ENCODE measurements around the gene BARHL1. TPM values are rescaled to one million over a fixed set of nuclear protein-coding genes. Genes with fewer than 3 reads are reported as not detected.
A peak's percentile ranks its signal among the peaks of the same experiment; 100 is the strongest.

BARHL1 gene
- total and polyA plus RNA-seq, 8 donors = not detected

DNA sequence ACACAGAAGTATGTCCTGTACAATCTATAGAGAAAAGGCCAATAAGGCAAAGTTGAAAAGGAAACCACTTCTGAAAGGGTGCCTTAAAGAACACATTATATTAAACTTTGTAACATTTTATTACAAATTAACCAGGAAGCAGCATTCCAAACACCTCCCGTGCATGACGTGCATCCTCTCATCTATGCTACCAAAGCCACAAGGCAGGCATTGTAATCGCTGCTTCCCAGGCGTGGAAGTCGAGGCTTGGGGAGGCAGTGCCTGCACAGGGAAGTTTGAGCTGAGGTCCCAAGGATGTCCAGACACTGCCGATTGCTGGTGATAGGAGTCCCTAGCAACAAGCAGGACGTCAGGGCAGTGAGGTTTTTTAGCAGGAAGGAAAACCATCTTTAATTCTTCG is 44.3 kb upstream of the BARHL1 start:
- intact Hi-C loops (cut with DNase I; ENCODE audit: low total_unique reads) = no loop called here
- H3K9me3 ChIP-seq = peaks cover 6 to 23% (median 18%) of the 10 kb centered on the region in 4 donors
- WGBS, 5 donors = 31 to 45% (median 35%) methylated on average over 8 of the region's 8 CpGs
- DNase-seq = peak in 1 of 2 donors; percentile 74
- no peaks in the 10 kb centered on the region for H3K4me1 ChIP-seq
- peaks cover 0 to 31% (median 0%) of the 10 kb centered on the region in 3 donors for H3K27me3 ChIP-seq
- no peak for TF ChIP-seq POLR2AphosphoS5 (IDR thresholded peaks at IDR 0.05)
- no peak for TF ChIP-seq EP300 (IDR thresholded peaks at IDR 0.05)
- no peak overlapping the region for H3K27ac ChIP-seq
- H3K4me3 ChIP-seq = no peak overlapping the region
- H3K36me3 ChIP-seq = no peaks in the 10 kb centered on the region

DNA sequence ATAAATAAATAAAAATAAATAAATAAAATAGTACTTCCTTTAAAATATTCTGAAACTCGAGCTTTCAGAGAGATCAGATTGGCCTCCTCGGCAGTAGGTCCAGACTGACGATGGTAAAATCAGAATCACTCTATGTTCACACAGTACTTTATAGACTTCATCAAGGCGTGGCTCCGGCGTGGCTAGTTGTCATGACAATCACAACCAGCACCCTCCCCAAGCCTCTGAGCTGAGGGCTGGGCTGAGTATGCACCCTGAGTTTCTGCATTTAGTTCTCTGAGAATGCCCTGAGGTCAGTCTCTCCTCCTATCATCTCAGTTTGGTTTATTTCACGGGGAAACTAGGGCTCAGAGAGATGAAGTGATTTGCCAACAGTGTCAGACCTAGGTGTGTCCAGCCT is 43.3 kb upstream of the BARHL1 start:
- no peaks in the 10 kb centered on the region for H3K4me1 ChIP-seq
- H3K9me3 ChIP-seq = peaks cover 6 to 21% (median 13%) of the 10 kb centered on the region in 4 donors
- intact Hi-C loops (cut with DNase I; ENCODE audit: low total_unique reads) = no loop called here
- H3K27me3 ChIP-seq = peaks cover 0 to 36% (median 0%) of the 10 kb centered on the region in 3 donors
- no peaks in the 10 kb centered on the region for H3K36me3 ChIP-seq
- WGBS, 5 donors = 59 to 78% (median 68%) methylated on average over 7 of the region's 7 CpGs
- H3K27ac ChIP-seq = no peak overlapping the region
- H3K4me3 ChIP-seq = no peak overlapping the region
- peak in 1 of 2 donors; percentile 32 for DNase-seq
- TF ChIP-seq CTCF (IDR thresholded peaks at IDR 0.05) (no peak), EP300 (IDR thresholded peaks at IDR 0.05) (no peak), POLR2A (IDR thresholded peaks at IDR 0.05) (no peak), POLR2AphosphoS5 (IDR thresholded peaks at IDR 0.05) (no peak)

GRCh38 chr9:132541051-132541450 is 41.4 kb upstream of the BARHL1 start:
- WGBS, 5 donors = 80 to 95% (median 89%) methylated on average over 8 of the region's 8 CpGs

DNA sequence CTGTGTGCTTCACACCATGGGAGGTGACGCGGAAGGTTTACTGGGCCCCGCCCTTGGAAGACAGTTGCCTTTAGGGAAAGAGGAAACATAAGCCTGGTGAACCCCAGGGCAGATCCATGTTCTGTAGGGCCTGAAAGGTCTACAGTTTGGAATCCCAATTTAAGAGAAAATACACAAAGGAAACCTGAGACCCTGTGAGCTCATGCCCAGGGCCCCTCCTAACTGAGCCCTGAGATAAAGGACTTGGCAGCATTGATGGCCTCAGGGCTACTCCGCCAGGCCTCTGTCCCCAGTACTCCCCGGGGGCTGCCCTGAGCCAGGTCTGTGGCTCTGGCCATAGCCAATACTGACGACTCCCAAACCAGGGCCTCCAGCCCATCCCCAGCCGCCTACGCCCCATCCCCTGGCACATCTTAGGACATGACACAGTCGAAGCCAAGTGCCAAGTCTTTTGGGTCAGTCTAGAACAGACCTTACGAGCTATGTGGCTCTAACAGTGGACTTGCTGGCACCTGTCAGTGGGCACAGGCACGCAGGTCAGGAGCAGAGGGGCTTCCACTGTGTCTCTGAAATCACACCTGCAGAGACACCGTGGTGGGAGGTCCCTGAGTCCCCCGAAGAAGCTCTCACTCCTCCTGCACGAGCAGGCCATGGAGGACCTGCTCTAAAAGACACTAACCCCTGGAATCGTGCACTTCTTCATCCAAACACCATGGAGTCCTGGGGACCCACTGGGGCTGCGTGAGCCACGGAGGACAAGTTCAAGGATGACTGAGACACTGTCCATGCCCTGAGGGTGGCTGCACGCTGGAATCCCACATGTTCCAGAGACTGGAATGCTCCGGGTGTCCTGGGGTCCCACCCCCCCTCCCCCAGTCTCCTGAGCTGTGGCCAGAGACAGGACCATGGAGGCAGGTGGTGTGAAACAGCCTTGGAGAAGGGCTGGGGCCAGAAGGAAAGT is 40.3 kb upstream of the BARHL1 start:
- H3K9me3 ChIP-seq = peaks cover 0 to under 1% (median 0%) of the 10 kb centered on the region in 4 donors
- TF ChIP-seq POLR2A (IDR thresholded peaks at IDR 0.05) (no peak), CTCF (IDR thresholded peaks at IDR 0.05) (no peak), POLR2AphosphoS5 (IDR thresholded peaks at IDR 0.05) (no peak), EP300 (IDR thresholded peaks at IDR 0.05) (no peak)
- no peak overlapping the region for H3K4me3 ChIP-seq
- peaks cover 0 to 57% (median 19%) of the 10 kb centered on the region in 3 donors for H3K27me3 ChIP-seq
- peaks cover 0 to 12% (median 10%) of the 10 kb centered on the region in 4 donors for H3K4me1 ChIP-seq
- no peak overlapping the region for H3K27ac ChIP-seq
- intact Hi-C loops (cut with DNase I; ENCODE audit: low total_unique reads) = no loop called here
- no peak for DNase-seq
- no peaks in the 10 kb centered on the region for H3K36me3 ChIP-seq
- WGBS, 5 donors = 83 to 92% (median 88%) methylated on average over 17 to 19 of the region's 19 CpGs

More at GRCh38 chr9:132541051-132541450, 41.4 kb upstream of the BARHL1 start:
- H3K4me3 ChIP-seq = no peak overlapping the region
- intact Hi-C loops (cut with DNase I; ENCODE audit: low total_unique reads) = no loop called here
- H3K36me3 ChIP-seq = no peaks in the 10 kb centered on the region
- TF ChIP-seq POLR2AphosphoS5 (IDR thresholded peaks at IDR 0.05) = no peak
- TF ChIP-seq CTCF (IDR thresholded peaks at IDR 0.05) = no peak
- no peak for TF ChIP-seq POLR2A (IDR thresholded peaks at IDR 0.05)
- TF ChIP-seq EP300 (IDR thresholded peaks at IDR 0.05) = no peak
- DNase-seq = no peak
- peaks cover 0 to 6% (median 0%) of the 10 kb centered on the region in 4 donors for H3K9me3 ChIP-seq
- H3K27me3 ChIP-seq = peaks cover 0 to 52% (median 8%) of the 10 kb centered on the region in 3 donors
- peaks cover 0 to 3% (median 2%) of the 10 kb centered on the region in 4 donors for H3K4me1 ChIP-seq
- H3K27ac ChIP-seq = no peak overlapping the region

Measured in stomach (tissue), 9 donors.